Measurements from ENCODE around the gene WDR74.
"Not testable (repeated sequence)": the region's sequence is repeated elsewhere in the genome, so short reads cannot be mapped to it uniquely, and the experiment has no call there.

WDR74 gene

GRCh38 chr11:62840721-62841360, 1.5 kb upstream of the WDR74 start:
- DNase-seq, result peak; percentile 88

GRCh38 chr11:62835336-62835735, 4.1 kb downstream of the WDR74 start:
- no peak for DNase-seq

- DNase-seq, result no peak
These were observed 6.8 kb downstream of the WDR74 start, which contains the start of gene TEX54 for GRCh38 chr11:62832336-62833234. Gene TEX54 (minus strand): TSS chr11:62832841.

GRCh38 chr11:62831520-62832335, 7.7 kb downstream of the WDR74 start, which contains the start of gene STX5:
Gene STX5 (minus strand): TSS chr11:62832051. CDS start chr11:62831243, 808 bp downstream.
- DNase-seq, result peak; percentile 99

GRCh38 chr11:62830904-62831519, 8.4 kb downstream of the WDR74 start:
- peak in 1 of 2 donors; percentile 14 for DNase-seq

- DNase-seq, result not testable (repeated sequence)
These were observed 11.3 kb downstream of the WDR74 start for GRCh38 chr11:62828130-62828529.

- DNase-seq, result no peak
These were observed 15.7 kb downstream of the WDR74 start for GRCh38 chr11:62823677-62824076.

GRCh38 chr11:62817129-62817528, 22.3 kb downstream of the WDR74 start:
- DNase-seq, result no peak

- peak in 1 of 2 donors; percentile 59 for DNase-seq
These were observed 22.8 kb downstream of the WDR74 start for GRCh38 chr11:62816557-62816956.

- DNase-seq, result no peak
These were observed 27.7 kb downstream of the WDR74 start for GRCh38 chr11:62811659-62812058.

GRCh38 chr11:62810748-62811147, 28.6 kb downstream of the WDR74 start:
- DNase-seq, result no peak

- DNase-seq, result peak in 1 of 2 donors; percentile 63
These were observed 32.7 kb downstream of the WDR74 start for GRCh38 chr11:62806611-62807121.

- peak; percentile 22 to 48 for DNase-seq
These were observed 33.4 kb downstream of the WDR74 start for GRCh38 chr11:62805961-62806441.

- DNase-seq, result peak; percentile 95 to 96
These were observed 34.1 kb downstream of the WDR74 start, which contains the start of gene NXF1 for GRCh38 chr11:62805076-62805892. Gene NXF1 (minus strand): TSS chr11:62805440. CDS start chr11:62805356, 84 bp downstream.

- no peak for DNase-seq
These were observed 34.9 kb downstream of the WDR74 start for GRCh38 chr11:62804310-62805075.

- DNase-seq, result no peak
These were observed 38.3 kb downstream of the WDR74 start for GRCh38 chr11:62801071-62801470.

GRCh38 chr11:62799486-62799885, 39.9 kb downstream of the WDR74 start:
- no peak for DNase-seq

- DNase-seq, result no peak
These were observed 43.1 kb downstream of the WDR74 start for GRCh38 chr11:62796281-62796680.

- DNase-seq, result no peak
These were observed 45.1 kb downstream of the WDR74 start for GRCh38 chr11:62794201-62794775.

GRCh38 chr11:62792202-62792575, 47.2 kb downstream of the WDR74 start:
- DNase-seq, result no peak
